ENCODE results near the gene ESR1.
"Not testable (repeated sequence)": the region's sequence is repeated elsewhere in the genome, so short reads cannot be mapped to it uniquely, and the experiment has no call there.

The ESR1 gene

DNA sequence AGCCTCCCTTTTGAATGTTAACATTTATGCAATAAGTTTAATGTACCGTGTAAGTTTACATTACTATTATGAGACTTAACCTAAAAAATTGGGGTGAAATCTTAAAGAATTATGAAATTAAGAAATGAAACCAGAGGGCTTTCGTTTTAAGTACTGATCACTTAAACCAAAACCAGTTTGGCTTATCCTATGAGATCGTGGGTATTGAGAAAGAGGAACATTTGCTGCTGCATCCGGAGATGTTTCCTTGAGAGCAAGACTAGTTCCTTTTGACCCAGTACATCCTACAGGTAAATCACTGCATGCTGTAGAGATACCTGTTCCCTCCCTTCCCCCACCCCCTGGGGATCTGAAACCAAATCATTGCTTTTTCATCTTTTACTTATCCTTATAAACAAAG is 201.3 kb downstream of the ESR1 start:
- no peaks in the 10 kb centered on the region for H3K27me3 ChIP-seq
- TF ChIP-seq CTCF (IDR thresholded peaks at IDR 0.05): no peak
- no peaks in the 10 kb centered on the region for H3K9me3 ChIP-seq
- H3K4me3 ChIP-seq (ENCODE audit: low read depth in 1 of 2, low read length in 1 of 2): no peak overlapping the region
- no peak overlapping the region for H3K27ac ChIP-seq
- H3K36me3 ChIP-seq: no peaks in the 10 kb centered on the region
- H3K4me1 ChIP-seq (ENCODE audit: control insufficient read depth in 1 of 2, insufficient read depth in 1 of 2, low read depth in 1 of 2, low read length in 1 of 2): no peaks in the 10 kb centered on the region

DNA sequence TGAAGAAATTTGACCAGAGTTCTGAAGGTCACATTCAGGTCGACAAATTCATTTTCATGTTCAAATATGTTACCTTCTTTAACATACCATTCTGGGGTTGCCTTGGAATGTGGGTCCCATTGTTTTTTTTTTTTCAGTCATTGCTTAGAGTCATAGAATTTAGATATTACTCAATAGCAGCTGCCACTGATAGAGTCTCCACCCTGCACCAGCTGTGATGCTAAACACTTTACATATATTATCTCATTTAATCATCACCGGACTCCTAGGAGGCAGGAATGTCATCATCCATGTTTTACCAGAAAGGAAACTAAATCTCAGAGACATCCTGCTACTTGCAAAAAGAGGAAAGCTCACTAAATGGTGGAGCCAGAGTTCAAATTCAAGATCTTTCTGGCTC is 204.7 kb downstream of the ESR1 start:
- no peaks in the 10 kb centered on the region for H3K9me3 ChIP-seq
- TF ChIP-seq CTCF (IDR thresholded peaks at IDR 0.05): no peak
- no peaks in the 10 kb centered on the region for H3K4me1 ChIP-seq (ENCODE audit: control insufficient read depth in 1 of 2, insufficient read depth in 1 of 2, low read depth in 1 of 2, low read length in 1 of 2)
- no peaks in the 10 kb centered on the region for H3K36me3 ChIP-seq
- no peak overlapping the region for H3K27ac ChIP-seq
- H3K27me3 ChIP-seq: no peaks in the 10 kb centered on the region
- no peak overlapping the region for H3K4me3 ChIP-seq (ENCODE audit: low read depth in 1 of 2, low read length in 1 of 2)

DNA sequence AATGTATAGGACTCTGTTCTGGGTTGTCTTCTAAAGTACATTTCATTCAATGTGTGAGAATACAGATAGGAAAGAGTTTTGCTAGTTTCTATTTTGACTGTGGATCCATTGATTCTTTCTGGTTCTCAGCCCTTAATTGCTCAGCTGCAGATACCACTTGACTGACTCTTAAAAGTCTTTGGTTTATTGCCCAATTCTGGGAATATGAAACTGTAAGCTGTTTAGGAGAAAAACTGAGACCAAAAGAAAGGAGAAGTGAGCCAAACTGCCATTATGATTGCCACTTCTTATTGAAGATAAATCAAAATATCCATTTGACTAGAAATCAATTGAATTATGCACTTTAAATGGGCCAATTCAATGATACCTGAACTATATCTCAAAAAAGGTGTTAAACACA is 211.4 kb downstream of the ESR1 start:
- no peaks in the 10 kb centered on the region for H3K9me3 ChIP-seq
- no peak overlapping the region for H3K4me3 ChIP-seq (ENCODE audit: low read depth in 1 of 2, low read length in 1 of 2)
- H3K36me3 ChIP-seq: no peaks in the 10 kb centered on the region
- no peak for TF ChIP-seq CTCF (IDR thresholded peaks at IDR 0.05)
- no peaks in the 10 kb centered on the region for H3K4me1 ChIP-seq (ENCODE audit: control insufficient read depth in 1 of 2, insufficient read depth in 1 of 2, low read depth in 1 of 2, low read length in 1 of 2)
- H3K27ac ChIP-seq: no peak overlapping the region
- no peaks in the 10 kb centered on the region for H3K27me3 ChIP-seq

DNA sequence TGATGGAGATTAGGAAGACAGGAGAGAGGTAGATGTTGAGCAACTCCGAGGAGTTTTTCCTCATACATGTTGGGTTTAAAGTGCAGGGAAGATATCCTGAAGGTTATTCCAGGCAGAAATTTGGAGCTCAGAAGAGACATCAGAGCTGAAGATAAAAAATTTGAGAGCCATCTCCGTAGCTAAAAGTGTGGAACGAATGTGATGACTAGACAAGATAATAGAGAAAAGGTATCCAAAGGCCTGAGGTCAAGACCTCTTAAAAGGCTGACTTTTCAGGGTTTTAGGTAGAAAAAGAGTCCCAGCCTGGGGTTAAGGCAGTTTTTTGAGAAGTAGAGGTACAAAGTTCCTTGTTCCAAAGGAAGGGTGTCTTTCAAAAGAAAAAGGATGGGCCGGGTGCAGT is 214.8 kb downstream of the ESR1 start:
- Histone ChIP-seq H3K4me1 (ENCODE audit: control insufficient read depth in 1 of 2, insufficient read depth in 1 of 2, low read depth in 1 of 2, low read length in 1 of 2) (no peaks in the 10 kb centered on the region), H3K27me3 (no peaks in the 10 kb centered on the region), H3K4me3 (ENCODE audit: low read depth in 1 of 2, low read length in 1 of 2) (no peak overlapping the region), H3K36me3 (no peaks in the 10 kb centered on the region), H3K27ac (no peak overlapping the region), H3K9me3 (no peaks in the 10 kb centered on the region)
- no peak for TF ChIP-seq CTCF (IDR thresholded peaks at IDR 0.05)

DNA sequence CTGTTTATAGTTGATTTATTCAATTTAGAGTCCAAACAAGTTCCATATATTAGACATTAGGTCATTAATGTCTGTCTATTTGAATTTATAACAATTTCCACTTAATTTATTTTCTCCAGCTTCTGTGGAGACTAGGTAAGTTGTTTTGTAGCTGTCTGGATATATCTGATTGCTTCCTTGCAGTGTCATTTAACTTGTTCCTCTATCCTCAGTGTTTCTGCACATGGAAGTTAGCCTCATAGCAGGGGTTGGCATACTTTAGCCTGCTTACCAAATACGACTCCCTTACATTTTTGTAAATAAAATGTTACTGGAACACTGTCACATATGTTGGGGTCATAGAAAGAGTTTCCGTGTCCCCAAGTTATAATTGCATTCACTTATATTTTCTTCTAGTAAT is 216.1 kb downstream of the ESR1 start:
- no peak for TF ChIP-seq CTCF (IDR thresholded peaks at IDR 0.05)
- no peaks in the 10 kb centered on the region for H3K36me3 ChIP-seq
- H3K4me1 ChIP-seq (ENCODE audit: control insufficient read depth in 1 of 2, insufficient read depth in 1 of 2, low read depth in 1 of 2, low read length in 1 of 2): no peaks in the 10 kb centered on the region
- no peak overlapping the region for H3K27ac ChIP-seq
- no peaks in the 10 kb centered on the region for H3K27me3 ChIP-seq
- H3K4me3 ChIP-seq (ENCODE audit: low read depth in 1 of 2, low read length in 1 of 2): no peak overlapping the region
- no peaks in the 10 kb centered on the region for H3K9me3 ChIP-seq

DNA sequence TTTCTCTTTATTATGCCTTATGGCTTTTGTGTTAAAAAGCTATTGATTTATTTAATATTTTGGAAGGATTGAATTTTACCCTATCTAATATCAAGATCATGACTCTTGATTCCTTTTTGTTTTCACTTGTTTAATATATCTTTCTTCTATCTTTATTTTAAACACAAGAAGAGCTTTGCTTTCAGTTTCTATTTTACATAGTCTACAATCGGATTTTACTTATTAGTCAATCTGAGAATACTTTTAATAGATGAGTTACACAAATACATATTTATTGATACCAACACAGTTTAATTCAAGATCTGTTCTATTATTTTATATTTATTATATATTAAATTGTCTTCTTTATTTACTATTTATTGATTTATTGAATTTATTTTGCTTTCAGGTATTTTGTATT is 218.8 kb downstream of the ESR1 start:
- no peak overlapping the region for H3K27ac ChIP-seq
- H3K36me3 ChIP-seq: no peaks in the 10 kb centered on the region
- peak overlapping the region in 1 of 2 experiments; percentile 14 for H3K4me3 ChIP-seq (ENCODE audit: low read depth in 1 of 2, low read length in 1 of 2)
- H3K27me3 ChIP-seq: no peaks in the 10 kb centered on the region
- H3K9me3 ChIP-seq: no peaks in the 10 kb centered on the region
- TF ChIP-seq CTCF (IDR thresholded peaks at IDR 0.05): no peak
- no peaks in the 10 kb centered on the region for H3K4me1 ChIP-seq (ENCODE audit: control insufficient read depth in 1 of 2, insufficient read depth in 1 of 2, low read depth in 1 of 2, low read length in 1 of 2)

GRCh38 chr6:152026744-152027143 is 219.3 kb downstream of the ESR1 start:
- not testable (repeated sequence) for H3K27me3 ChIP-seq; H3K9me3 ChIP-seq; H3K4me1 ChIP-seq (ENCODE audit: control insufficient read depth in 1 of 2, insufficient read depth in 1 of 2, low read depth in 1 of 2, low read length in 1 of 2); H3K27ac ChIP-seq; H3K4me3 ChIP-seq (ENCODE audit: low read depth in 1 of 2, low read length in 1 of 2); H3K36me3 ChIP-seq

DNA sequence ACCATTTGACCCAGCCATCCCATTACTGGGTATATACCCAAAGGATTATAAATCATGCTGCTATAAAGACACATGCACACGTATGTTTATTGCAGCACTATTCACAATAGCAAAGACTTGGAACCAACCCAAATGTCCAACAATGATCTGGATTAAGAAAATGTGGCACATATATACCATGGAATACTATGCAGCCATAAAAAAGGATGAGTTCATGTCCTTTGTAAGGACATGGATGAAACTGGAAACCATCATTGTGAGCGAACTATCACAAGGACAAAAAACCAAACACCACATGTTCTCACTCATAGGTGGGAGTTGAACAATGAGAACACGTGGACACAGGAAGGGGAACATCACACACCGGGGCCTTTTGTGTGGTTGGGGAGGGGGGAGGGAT is 226.3 kb downstream of the ESR1 start:
- not testable (repeated sequence) for H3K4me3 ChIP-seq (ENCODE audit: low read depth in 1 of 2, low read length in 1 of 2); H3K4me1 ChIP-seq (ENCODE audit: control insufficient read depth in 1 of 2, insufficient read depth in 1 of 2, low read depth in 1 of 2, low read length in 1 of 2); H3K36me3 ChIP-seq; H3K9me3 ChIP-seq; H3K27me3 ChIP-seq; H3K27ac ChIP-seq
